Thyroid gland (tissue), 4 donors: Measurements from ENCODE around the gene BNIP5. TPM values are rescaled to one million over a fixed set of nuclear protein-coding genes. Genes with fewer than 3 reads are reported as not detected.

Experiments
- DNase-seq, 2 donors: peaks; one replicate each; pipeline ENCODE4 v3.0.0-alpha.2; 2019
- H3K27ac ChIP-seq, 3 donors: fragments of 200-600 bp; sonication (generic); 1 replicate in 2 of 3; 2 replicates in 1 of 3; pipeline ENCODE4 v1.5.1; 2016 to 2019; ENCODE audit warnings: mild to moderate bottlenecking in 1 of 3, moderate library complexity in 1 of 3
- H3K27me3 ChIP-seq: fragments of 200-600 bp; sonication (generic); one replicate; pipeline ENCODE4 v1.5.1; 2019
- H3K36me3 ChIP-seq, 2 donors: fragments of 200-600 bp; sonication (generic); one replicate each; pipeline ENCODE4 v1.5.1; 2016 to 2019
- H3K4me1 ChIP-seq, 2 donors: fragments of 200-600 bp; sonication (generic); one replicate each; pipeline ENCODE4 v1.5.1; 2017 to 2019
- H3K4me3 ChIP-seq, 3 donors: fragments of 200-600 bp; sonication (generic); replicated peaks in 1 of 3; 1 replicate in 2 of 3; 2 replicates in 1 of 3; pipeline ENCODE4 v1.5.1; 2016; ENCODE audit warnings: mild to moderate bottlenecking in 1 of 3
- H3K9me3 ChIP-seq: fragments of 200-600 bp; sonication (generic); one replicate; pipeline ENCODE4 v1.5.1; 2017
- POLR2A ChIP-seq, 2 donors: fragments of 450-650 bp; IDR thresholded peaks; one replicate each; pipeline ENCODE4 v1.6.1; 2017; ENCODE audit warnings: antibody characterized with exemption in 2 of 2, mild to moderate bottlenecking in 2 of 2, moderate library complexity in 1 of 2
- WGBS, 2 donors: methylation state at CpG; one replicate each; pipeline ENCODE4 v1.1.5; 2017; 5-methylcytosine and 5-hydroxymethylcytosine counted together
- intact Hi-C: fragments of 100-400 bp; cut with DNase I; formaldehyde crosslinking; loops from one replicate; pipeline ENCODE4 v1.15.1; 2023
- total RNA-seq, 4 donors: library from RNA; depleted of rRNA; stranded (reverse); fragments of >200 nt; gene quantifications; one replicate each; pipeline ENCODE4 v1.2.3, GENCODE V29; 2016
- TF ChIP-seq, protein P1 (sequence below), 6 experiments: fragments of 200-600 bp in 3 of 6; fragments of 450-650 bp in 3 of 6; sonication (generic) in 3 of 6; IDR thresholded peaks; one replicate each; pipeline ENCODE4 v1.5.1; 2016 to 2019; ENCODE audit warnings: antibody characterized with exemption in 6 of 6, mild to moderate bottlenecking in 2 of 6, inconsistent platforms in 1 of 6, moderate library complexity in 1 of 6

Gene BNIP5, protein sequence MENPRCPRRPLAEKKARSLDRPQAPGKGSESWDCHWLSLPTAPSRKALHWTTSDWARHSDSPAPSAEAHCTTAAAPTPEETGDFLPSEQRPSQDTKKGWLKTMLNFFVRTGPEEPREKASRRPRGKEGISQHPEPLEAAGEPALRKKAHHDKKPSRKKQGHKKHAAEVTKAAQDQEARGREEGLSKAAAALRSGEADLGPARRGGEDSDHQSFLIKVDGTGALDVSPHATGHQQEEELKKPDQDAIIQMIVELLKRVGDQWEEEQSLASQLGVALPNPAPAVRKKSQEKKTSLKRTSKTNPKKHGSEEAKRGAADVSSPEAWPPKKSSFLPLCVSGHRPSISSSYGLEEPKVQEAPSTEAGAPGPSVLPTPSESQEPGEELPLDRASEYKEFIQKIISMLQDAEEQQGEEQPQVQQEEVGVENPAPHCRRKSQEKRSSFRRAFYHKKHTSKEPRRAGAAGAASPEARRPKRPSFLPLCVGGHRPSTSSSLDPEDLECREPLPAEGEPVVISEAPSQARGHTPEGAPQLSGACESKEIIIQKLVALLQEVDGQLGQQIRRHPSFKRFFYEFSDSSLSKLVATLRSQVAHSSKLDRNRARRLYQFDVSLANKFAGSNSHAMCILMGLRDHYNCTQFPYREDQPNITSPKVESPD
- not detected for total RNA-seq

- Histone ChIP-seq H3K27me3 (no peaks in the 10 kb centered on the region), H3K4me1 (peaks cover 5 to 6% of the 10 kb centered on the region in 2 donors), H3K36me3 (no peaks in the 10 kb centered on the region), H3K27ac (no peak within 1 kb of the TSS), H3K4me3 (no peak within 1 kb of the TSS), H3K9me3 (no peaks in the 10 kb centered on the region)
- WGBS, 2 donors: 77 to 79% methylated on average over 3 of the region's 3 CpGs
- no peak for DNase-seq
- no peak for TF ChIP-seq POLR2A (IDR thresholded peaks at IDR 0.05)
- TF ChIP-seq, protein P1, sequence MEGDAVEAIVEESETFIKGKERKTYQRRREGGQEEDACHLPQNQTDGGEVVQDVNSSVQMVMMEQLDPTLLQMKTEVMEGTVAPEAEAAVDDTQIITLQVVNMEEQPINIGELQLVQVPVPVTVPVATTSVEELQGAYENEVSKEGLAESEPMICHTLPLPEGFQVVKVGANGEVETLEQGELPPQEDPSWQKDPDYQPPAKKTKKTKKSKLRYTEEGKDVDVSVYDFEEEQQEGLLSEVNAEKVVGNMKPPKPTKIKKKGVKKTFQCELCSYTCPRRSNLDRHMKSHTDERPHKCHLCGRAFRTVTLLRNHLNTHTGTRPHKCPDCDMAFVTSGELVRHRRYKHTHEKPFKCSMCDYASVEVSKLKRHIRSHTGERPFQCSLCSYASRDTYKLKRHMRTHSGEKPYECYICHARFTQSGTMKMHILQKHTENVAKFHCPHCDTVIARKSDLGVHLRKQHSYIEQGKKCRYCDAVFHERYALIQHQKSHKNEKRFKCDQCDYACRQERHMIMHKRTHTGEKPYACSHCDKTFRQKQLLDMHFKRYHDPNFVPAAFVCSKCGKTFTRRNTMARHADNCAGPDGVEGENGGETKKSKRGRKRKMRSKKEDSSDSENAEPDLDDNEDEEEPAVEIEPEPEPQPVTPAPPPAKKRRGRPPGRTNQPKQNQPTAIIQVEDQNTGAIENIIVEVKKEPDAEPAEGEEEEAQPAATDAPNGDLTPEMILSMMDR (IDR thresholded peaks at IDR 0.05): no peak
- intact Hi-C loops: no loop called here
Observed at GRCh38 chr6:36336779-36337241, at the start of gene BNIP5. BNIP5 (minus strand) TSS chr6:36336888; CDS start chr6:36330690, 6,198 bp downstream.

GRCh38 chr6:36384095-36384494 lies 47.4 kb upstream of the BNIP5 start:
- TF ChIP-seq, protein P1 (IDR thresholded peaks at IDR 0.05): no peak
- no peak for TF ChIP-seq POLR2A (IDR thresholded peaks at IDR 0.05)
- 84 to 85% methylated on average over 2 of the region's 2 CpGs for WGBS, 2 donors
- Histone ChIP-seq H3K36me3 (no peaks in the 10 kb centered on the region), H3K9me3 (no peaks in the 10 kb centered on the region), H3K4me1 (peaks cover 0 to 13% of the 10 kb centered on the region in 2 donors), H3K27me3 (no peaks in the 10 kb centered on the region), H3K4me3 (no peak overlapping the region), H3K27ac (no peak overlapping the region)
- intact Hi-C loops: no loop called here
- no peak for DNase-seq

DNA sequence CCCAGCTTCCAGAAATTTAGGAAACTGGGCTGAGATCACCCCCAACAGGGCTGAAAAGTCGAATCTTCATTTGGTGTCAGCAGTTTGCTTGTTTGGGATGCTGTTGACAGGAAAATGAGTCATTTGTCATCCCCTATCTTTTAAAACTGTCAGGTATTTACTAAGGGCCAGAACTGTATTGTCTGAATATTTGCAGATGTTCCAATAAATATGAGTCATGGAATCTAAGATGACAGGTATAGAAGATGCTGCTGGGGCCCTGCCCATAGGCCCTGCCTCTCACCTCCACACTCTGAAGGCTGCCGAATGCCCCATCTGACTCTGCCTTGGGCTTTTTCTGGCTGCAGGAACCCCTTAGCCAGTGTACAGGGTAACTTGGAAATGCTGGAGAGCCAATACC lies 46.9 kb upstream of the BNIP5 start:
- no peaks in the 10 kb centered on the region for H3K9me3 ChIP-seq
- TF ChIP-seq POLR2A (IDR thresholded peaks at IDR 0.05): no peak
- TF ChIP-seq, protein P1 (IDR thresholded peaks at IDR 0.05): no peak
- 81 to 89% methylated on average over 2 of the region's 2 CpGs for WGBS, 2 donors

GRCh38 chr6:36382976-36383375 lies 46.3 kb upstream of the BNIP5 start:
- Histone ChIP-seq H3K27me3 (no peaks in the 10 kb centered on the region), H3K4me3 (no peak overlapping the region), H3K36me3 (no peaks in the 10 kb centered on the region), H3K4me1 (peaks cover 0 to 11% of the 10 kb centered on the region in 2 donors), H3K9me3 (no peaks in the 10 kb centered on the region), H3K27ac (no peak overlapping the region)
- no peak for DNase-seq
- intact Hi-C loops: no loop called here
- TF ChIP-seq, protein P1 (IDR thresholded peaks at IDR 0.05): no peak
- no peak for TF ChIP-seq POLR2A (IDR thresholded peaks at IDR 0.05)
- 53 to 62% methylated on average over 3 to 4 of the region's 4 CpGs for WGBS, 2 donors

More for the DNA sequence above, 46.9 kb upstream of the BNIP5 start:
- Histone ChIP-seq H3K4me1 (peaks cover 0 to 13% of the 10 kb centered on the region in 2 donors), H3K36me3 (no peaks in the 10 kb centered on the region), H3K27me3 (no peaks in the 10 kb centered on the region), H3K4me3 (no peak overlapping the region), H3K27ac (no peak overlapping the region)
- DNase-seq: no peak
- intact Hi-C loops: no loop called here
